ENCODE results near the gene RXRB. TPM values are rescaled to one million over a fixed set of nuclear protein-coding genes. Genes with fewer than 3 reads are reported as not detected.

The RXRB gene
- total RNA-seq, 1 donor, result 19.2 TPM

DNA sequence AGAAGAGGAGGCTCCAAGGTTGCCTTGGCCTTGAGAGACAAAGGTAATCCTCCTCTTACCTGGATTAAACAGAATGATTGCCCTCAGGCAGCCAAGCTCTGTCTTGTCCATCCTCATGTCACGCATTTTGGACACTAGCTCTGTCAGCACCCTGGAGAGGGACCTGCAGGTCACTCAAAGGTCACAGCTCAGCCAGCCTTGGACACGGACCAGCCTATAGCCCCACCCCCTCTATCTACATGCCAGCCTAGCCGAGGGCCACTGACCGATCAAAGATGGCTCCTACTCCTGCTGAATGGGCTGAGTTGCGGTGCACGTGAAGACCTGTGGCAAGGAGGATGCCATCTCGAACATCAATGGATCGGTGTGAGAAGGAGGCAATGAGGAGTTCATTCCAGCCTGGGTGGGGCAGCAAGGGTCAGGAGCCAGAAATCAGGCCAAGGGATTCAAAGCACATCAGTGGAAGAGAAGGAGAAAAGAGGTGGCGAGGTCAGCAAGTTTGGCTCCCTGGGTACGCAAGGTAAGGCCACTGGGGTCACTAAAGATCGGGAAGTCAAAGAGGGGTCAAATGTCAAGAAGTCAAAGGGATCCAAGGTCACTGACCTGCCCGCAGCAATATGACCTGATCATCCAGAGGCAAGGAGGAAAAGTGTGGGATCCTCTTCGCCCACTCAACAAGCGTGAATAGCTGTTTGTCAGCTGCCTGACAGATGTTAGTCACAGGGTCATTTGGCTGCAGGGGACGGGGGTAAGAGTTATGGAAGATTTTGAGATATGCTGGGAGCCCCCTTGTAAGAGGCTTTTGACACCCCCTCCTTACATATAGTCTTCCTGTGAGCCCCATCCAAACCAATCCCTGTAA, 4.9 kb downstream of the RXRB start:
- Histone ChIP-seq H3K4me3 (ENCODE audit: insufficient read depth, low read length) (no peak overlapping the region), H3K4me2 (ENCODE audit: insufficient read depth, low read length) (no peak overlapping the region), H3K79me2 (ENCODE audit: insufficient read depth, low read length) (peaks cover 32% of the 10 kb centered on the region), H3K27me3 (ENCODE audit: insufficient read depth, low read length) (peaks cover 24% of the 10 kb centered on the region), H3K27ac (ENCODE audit: low read depth, low read length) (no peak overlapping the region), H3K4me1 (ENCODE audit: insufficient read depth, low read length) (peaks cover 15% of the 10 kb centered on the region), H3K9me3 (ENCODE audit: low read depth, low read length) (no peaks in the 10 kb centered on the region), H3K36me3 (ENCODE audit: insufficient read depth, low read length) (peaks cover 34% of the 10 kb centered on the region), H4K20me1 (ENCODE audit: insufficient read depth, low read length) (peaks cover 48% of the 10 kb centered on the region), H2AFZ (ENCODE audit: low read length) (no peak overlapping the region)
- TF ChIP-seq, protein P1, sequence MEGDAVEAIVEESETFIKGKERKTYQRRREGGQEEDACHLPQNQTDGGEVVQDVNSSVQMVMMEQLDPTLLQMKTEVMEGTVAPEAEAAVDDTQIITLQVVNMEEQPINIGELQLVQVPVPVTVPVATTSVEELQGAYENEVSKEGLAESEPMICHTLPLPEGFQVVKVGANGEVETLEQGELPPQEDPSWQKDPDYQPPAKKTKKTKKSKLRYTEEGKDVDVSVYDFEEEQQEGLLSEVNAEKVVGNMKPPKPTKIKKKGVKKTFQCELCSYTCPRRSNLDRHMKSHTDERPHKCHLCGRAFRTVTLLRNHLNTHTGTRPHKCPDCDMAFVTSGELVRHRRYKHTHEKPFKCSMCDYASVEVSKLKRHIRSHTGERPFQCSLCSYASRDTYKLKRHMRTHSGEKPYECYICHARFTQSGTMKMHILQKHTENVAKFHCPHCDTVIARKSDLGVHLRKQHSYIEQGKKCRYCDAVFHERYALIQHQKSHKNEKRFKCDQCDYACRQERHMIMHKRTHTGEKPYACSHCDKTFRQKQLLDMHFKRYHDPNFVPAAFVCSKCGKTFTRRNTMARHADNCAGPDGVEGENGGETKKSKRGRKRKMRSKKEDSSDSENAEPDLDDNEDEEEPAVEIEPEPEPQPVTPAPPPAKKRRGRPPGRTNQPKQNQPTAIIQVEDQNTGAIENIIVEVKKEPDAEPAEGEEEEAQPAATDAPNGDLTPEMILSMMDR (IDR thresholded peaks at IDR 0.05; ENCODE audit: extremely low read depth, low read depth, low read length), result no peak
- no peak for DNase-seq (ENCODE audit: insufficient read length, low spot score, missing footprints)

DNA sequence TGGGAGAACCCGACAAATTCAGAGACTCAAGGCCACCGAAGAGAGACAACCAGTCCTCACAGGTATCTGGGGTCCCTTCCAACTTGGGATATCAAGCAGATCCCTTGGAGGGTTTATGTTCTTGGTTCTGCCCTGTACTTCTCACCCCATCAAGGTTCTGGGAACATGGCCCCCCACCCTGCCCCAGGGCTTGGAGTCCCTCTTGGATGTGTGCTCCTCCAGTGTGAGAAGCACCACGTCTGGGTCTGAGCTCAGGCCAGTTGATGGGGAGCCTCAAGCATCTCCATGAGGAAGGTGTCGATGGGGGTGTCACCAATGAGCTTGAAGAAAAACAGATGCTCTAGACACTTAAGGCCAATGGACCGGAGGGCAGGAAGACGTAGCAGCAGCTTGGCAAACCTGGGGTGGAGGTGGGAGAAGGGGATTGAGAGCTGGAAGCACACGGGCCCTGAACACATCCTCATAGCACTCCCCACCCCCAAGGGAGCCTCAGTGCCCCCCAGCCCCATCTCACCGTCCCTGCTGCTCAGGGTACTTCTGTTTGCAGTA, 6.0 kb downstream of the RXRB start:
- Histone ChIP-seq H3K4me3 (ENCODE audit: insufficient read depth, low read length) (no peak overlapping the region), H3K9me3 (ENCODE audit: low read depth, low read length) (no peaks in the 10 kb centered on the region), H3K27me3 (ENCODE audit: insufficient read depth, low read length) (peaks cover 31% of the 10 kb centered on the region), H3K4me1 (ENCODE audit: insufficient read depth, low read length) (peaks cover 12% of the 10 kb centered on the region), H3K79me2 (ENCODE audit: insufficient read depth, low read length) (peaks cover 23% of the 10 kb centered on the region), H3K27ac (ENCODE audit: low read depth, low read length) (no peak overlapping the region), H3K36me3 (ENCODE audit: insufficient read depth, low read length) (peaks cover 34% of the 10 kb centered on the region), H3K4me2 (ENCODE audit: insufficient read depth, low read length) (no peak overlapping the region), H2AFZ (ENCODE audit: low read length) (no peak overlapping the region), H4K20me1 (ENCODE audit: insufficient read depth, low read length) (peaks cover 44% of the 10 kb centered on the region)
- TF ChIP-seq, protein P1 (IDR thresholded peaks at IDR 0.05; ENCODE audit: extremely low read depth, low read depth, low read length), result no peak
- DNase-seq (ENCODE audit: insufficient read length, low spot score, missing footprints), result no peak

DNA sequence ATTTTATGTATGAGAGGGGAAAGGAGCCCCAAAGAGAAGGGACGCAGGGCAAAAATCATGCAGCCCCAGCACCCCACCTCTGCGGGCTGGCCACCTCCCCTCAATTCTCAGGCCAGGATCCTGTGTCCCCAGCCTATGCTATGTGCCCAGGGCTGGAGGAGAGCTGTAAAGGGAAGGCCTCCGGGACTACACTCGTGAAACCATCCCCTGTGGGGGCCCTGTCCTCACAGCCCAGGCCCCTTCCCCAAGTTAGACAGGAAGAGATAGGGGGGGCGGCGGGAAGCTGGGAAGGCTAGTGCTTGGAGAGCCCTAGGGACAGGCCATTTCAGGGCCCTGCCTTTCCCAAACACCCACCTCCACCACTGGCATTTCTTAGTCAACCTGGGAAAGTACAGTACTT, 6.8 kb downstream of the RXRB start:
- TF ChIP-seq, protein P1 (IDR thresholded peaks at IDR 0.05; ENCODE audit: extremely low read depth, low read depth, low read length), result no peak
- Histone ChIP-seq H3K9me3 (ENCODE audit: low read depth, low read length) (no peaks in the 10 kb centered on the region), H3K4me3 (ENCODE audit: insufficient read depth, low read length) (no peak overlapping the region), H3K27ac (ENCODE audit: low read depth, low read length) (no peak overlapping the region), H4K20me1 (ENCODE audit: insufficient read depth, low read length) (peaks cover 41% of the 10 kb centered on the region), H3K36me3 (ENCODE audit: insufficient read depth, low read length) (peaks cover 34% of the 10 kb centered on the region), H3K4me2 (ENCODE audit: insufficient read depth, low read length) (no peak overlapping the region), H3K4me1 (ENCODE audit: insufficient read depth, low read length) (peaks cover 7% of the 10 kb centered on the region), H2AFZ (ENCODE audit: low read length) (no peak overlapping the region), H3K79me2 (ENCODE audit: insufficient read depth, low read length) (peaks cover 15% of the 10 kb centered on the region), H3K27me3 (ENCODE audit: insufficient read depth, low read length) (peaks cover 32% of the 10 kb centered on the region)
- no peak for DNase-seq (ENCODE audit: insufficient read length, low spot score, missing footprints)

Data from osteoblast (primary cell).